HFFc6 (cell line): Measurements from ENCODE around the gene IL1RN. TPM values are rescaled to one million over a fixed set of nuclear protein-coding genes. Genes with fewer than 3 reads are reported as not detected.

ENCODE experiments used
- DNase-seq: peaks from one replicate; pipeline ENCODE4 v3.0.0-alpha.2; 2018
- H3K27ac Mint-ChIP-seq: 2 replicates; pipeline ENCODE4 v1.8.0; 2020; ENCODE audit warnings: mild to moderate bottlenecking, mixed read lengths
- H3K27me3 Mint-ChIP-seq: 2 replicates; pipeline ENCODE4 v1.8.0; 2021; ENCODE audit warnings: mild to moderate bottlenecking, moderate library complexity, mixed read lengths; ENCODE audit not compliant: insufficient read depth
- H3K36me3 Mint-ChIP-seq: 2 replicates; pipeline ENCODE4 v1.8.0; 2021; ENCODE audit warnings: low read depth, mixed read lengths
- H3K4me1 Mint-ChIP-seq: 2 replicates; pipeline ENCODE4 v1.8.0; 2020; ENCODE audit warnings: low read depth, mixed read lengths
- H3K4me3 Mint-ChIP-seq: 2 replicates; pipeline ENCODE4 v1.8.0; 2020; ENCODE audit warnings: mild to moderate bottlenecking, moderate library complexity, mixed read lengths
- H3K9me3 Mint-ChIP-seq: 2 replicates; pipeline ENCODE4 v1.8.0; 2020; ENCODE audit warnings: mild to moderate bottlenecking, mixed read lengths
- CTCF ChIP-seq: fragments of 200-600 bp; sonication (generic); IDR thresholded peaks from 2 replicates; pipeline ENCODE4 v1.5.0; 2021; ENCODE audit warnings: antibody characterized with exemption, mild to moderate bottlenecking
- total RNA-seq, 6 experiments: library from RNA; stranded (reverse); fragmentation: NEBNext Ultra II Directional; extraction: Animal tissue kit (Norgen Biotek cat#: 25700); gene quantifications; 2 replicates in 1 of 6; 3 replicates in 5 of 6; pipeline ENCODE4 v1.2.3, GENCODE V29; 2021

Gene IL1RN
- total RNA-seq, 6 experiments from 2014 or later, result not detected

- no peak for DNase-seq
- Mint-ChIP-seq H3K27me3 (peaks cover 5% of the 10 kb centered on the region), H3K36me3 (no peaks in the 10 kb centered on the region), H3K4me1 (peaks cover 12% of the 10 kb centered on the region), H3K27ac (no peak overlapping the region), H3K4me3 (no peak overlapping the region), H3K9me3 (no peaks in the 10 kb centered on the region)
- no peak for TF ChIP-seq CTCF
These were observed 9.1 kb upstream of the IL1RN start for GRCh38 chr2:113118263-113118657.

GRCh38 chr2:113119111-113119510 lies 8.3 kb upstream of the IL1RN start:
- no peak for DNase-seq
- Mint-ChIP-seq H3K36me3 (no peaks in the 10 kb centered on the region), H3K27me3 (peaks cover 8% of the 10 kb centered on the region), H3K27ac (no peak overlapping the region), H3K4me3 (no peak overlapping the region), H3K9me3 (no peaks in the 10 kb centered on the region), H3K4me1 (peaks cover 16% of the 10 kb centered on the region)
- no peak for TF ChIP-seq CTCF

GRCh38 chr2:113120861-113121260 lies 6.5 kb upstream of the IL1RN start:
- TF ChIP-seq CTCF, result no peak
- peaks cover 8% of the 10 kb centered on the region for H3K27me3 Mint-ChIP-seq

GRCh38 chr2:113122364-113122763 lies 5.0 kb upstream of the IL1RN start:
- H3K4me1 Mint-ChIP-seq, result peaks cover 35% of the 10 kb centered on the region
- H3K27ac Mint-ChIP-seq, result no peak overlapping the region
- DNase-seq, result no peak
- no peak overlapping the region for H3K4me3 Mint-ChIP-seq
- no peak for TF ChIP-seq CTCF
- H3K9me3 Mint-ChIP-seq, result no peaks in the 10 kb centered on the region
- H3K36me3 Mint-ChIP-seq, result no peaks in the 10 kb centered on the region
- peaks cover 8% of the 10 kb centered on the region for H3K27me3 Mint-ChIP-seq

More at GRCh38 chr2:113120861-113121260, 6.5 kb upstream of the IL1RN start:
- Mint-ChIP-seq H3K4me1 (peaks cover 33% of the 10 kb centered on the region), H3K9me3 (no peaks in the 10 kb centered on the region), H3K4me3 (no peak overlapping the region), H3K36me3 (no peaks in the 10 kb centered on the region), H3K27ac (no peak overlapping the region)
- no peak for DNase-seq

GRCh38 chr2:113123726-113124125 lies 3.7 kb upstream of the IL1RN start:
- Mint-ChIP-seq H3K4me3 (peak overlapping the region; percentile 74; the same call in 1 of the 2 replicates), H3K36me3 (no peaks in the 10 kb centered on the region), H3K27ac (no peak overlapping the region; the same call in 1 of the 2 replicates), H3K9me3 (no peaks in the 10 kb centered on the region), H3K27me3 (peaks cover 17% of the 10 kb centered on the region), H3K4me1 (peaks cover 26% of the 10 kb centered on the region)
- TF ChIP-seq CTCF, result no peak
- DNase-seq, result no peak
